Measurements from ENCODE around the gene PTCD2. TPM values are rescaled to one million over a fixed set of nuclear protein-coding genes. Genes with fewer than 3 reads are reported as not detected.
"Not testable (repeated sequence)": the region's sequence is repeated elsewhere in the genome, so short reads cannot be mapped to it uniquely, and the experiment has no call there.

Gene PTCD2
- total and polyA plus RNA-seq, 9 donors, result 3.3 to 12.9 (median 7.7) TPM

GRCh38 chr5:72400950-72401349, 80.8 kb downstream of the PTCD2 start:
- H3K9me3 ChIP-seq, result no peaks in the 10 kb centered on the region
- no peak overlapping the region for H3K27ac ChIP-seq
- no peaks in the 10 kb centered on the region for H3K36me3 ChIP-seq
- intact Hi-C loops (cut with DNase I), result no loop called here
- no peak for DNase-seq
- 3 to 96% (median 36%) methylated on average over 1 of the region's 1 CpG for WGBS, 3 donors
- TF ChIP-seq CTCF (IDR thresholded peaks at IDR 0.05) (no peak), EP300 (IDR thresholded peaks at IDR 0.05) (no peak)
- H3K4me3 ChIP-seq, result no peak overlapping the region
- peaks cover 1% of the 10 kb centered on the region for H3K4me1 ChIP-seq (ENCODE audit: insufficient read depth)
- no peaks in the 10 kb centered on the region for H3K27me3 ChIP-seq

- Histone ChIP-seq H3K27me3 (no peaks in the 10 kb centered on the region), H3K4me1 (ENCODE audit: insufficient read depth) (peaks cover 1% of the 10 kb centered on the region), H3K27ac (no peak overlapping the region), H3K4me3 (no peak overlapping the region), H3K36me3 (no peaks in the 10 kb centered on the region), H3K9me3 (no peaks in the 10 kb centered on the region)
- intact Hi-C loops (cut with DNase I), result no loop called here
- no peak for DNase-seq
- WGBS, 3 donors, result 47 to 63% (median 61%) methylated on average over 2 of the region's 2 CpGs
- TF ChIP-seq EP300 (IDR thresholded peaks at IDR 0.05), result no peak
- TF ChIP-seq POLR2A (IDR thresholded peaks at IDR 0.05), result no peak
- no peak for TF ChIP-seq CTCF (IDR thresholded peaks at IDR 0.05)
Measured at GRCh38 chr5:72402381-72402890, 82.3 kb downstream of the PTCD2 start.

- peaks cover 1% of the 10 kb centered on the region for H3K4me1 ChIP-seq (ENCODE audit: insufficient read depth)
- H3K9me3 ChIP-seq, result no peaks in the 10 kb centered on the region
- DNase-seq, result peak in 1 of 5 donors; percentile 39
- intact Hi-C loops (cut with DNase I), result no loop called here
- no peak overlapping the region for H3K27ac ChIP-seq
- no peaks in the 10 kb centered on the region for H3K36me3 ChIP-seq
- no peak overlapping the region for H3K4me3 ChIP-seq
- WGBS, 3 donors, result 56 to 65% (median 63%) methylated on average over 4 of the region's 4 CpGs
- no peaks in the 10 kb centered on the region for H3K27me3 ChIP-seq
- no peak for TF ChIP-seq EP300 (IDR thresholded peaks at IDR 0.05)
- TF ChIP-seq POLR2A (IDR thresholded peaks at IDR 0.05), result no peak
- no peak for TF ChIP-seq CTCF (IDR thresholded peaks at IDR 0.05)
Measured at GRCh38 chr5:72402959-72403628, 82.9 kb downstream of the PTCD2 start.

GRCh38 chr5:72404771-72405170, 84.6 kb downstream of the PTCD2 start:
- H3K27me3 ChIP-seq; H3K4me3 ChIP-seq; H3K27ac ChIP-seq; H3K9me3 ChIP-seq; H3K36me3 ChIP-seq; DNase-seq; intact Hi-C loops (cut with DNase I); H3K4me1 ChIP-seq (ENCODE audit: insufficient read depth): not testable (repeated sequence)
- WGBS, 3 donors, result 96 to 97% (median 96%) methylated on average over 3 of the region's 3 CpGs

GRCh38 chr5:72407078-72407477, 86.9 kb downstream of the PTCD2 start:
- Histone ChIP-seq H3K36me3 (no peaks in the 10 kb centered on the region), H3K27ac (no peak overlapping the region), H3K9me3 (no peaks in the 10 kb centered on the region), H3K4me1 (ENCODE audit: insufficient read depth) (peaks cover 1% of the 10 kb centered on the region), H3K27me3 (no peaks in the 10 kb centered on the region), H3K4me3 (no peak overlapping the region)
- whole genome bisulfite sequencing, 3 donors, result 75 to 86% (median 86%) methylated on average over 3 of the region's 3 CpGs
- TF ChIP-seq CTCF (IDR thresholded peaks at IDR 0.05) (no peak), POLR2A (IDR thresholded peaks at IDR 0.05) (no peak), EP300 (IDR thresholded peaks at IDR 0.05) (no peak)
- no peak for DNase-seq
- intact Hi-C loops (cut with DNase I), result no loop called here
